ENCODE results near the gene HMGCS2. TPM values are rescaled to one million over a fixed set of nuclear protein-coding genes. Genes with fewer than 3 reads are reported as not detected.

The HMGCS2 gene
- total and polyA plus RNA-seq, 9 of the 15 experiments (the other 6 are each of a cell fraction or from before 2014, with no cell fraction given) = 0.13 TPM; not detected in 8

DNA sequence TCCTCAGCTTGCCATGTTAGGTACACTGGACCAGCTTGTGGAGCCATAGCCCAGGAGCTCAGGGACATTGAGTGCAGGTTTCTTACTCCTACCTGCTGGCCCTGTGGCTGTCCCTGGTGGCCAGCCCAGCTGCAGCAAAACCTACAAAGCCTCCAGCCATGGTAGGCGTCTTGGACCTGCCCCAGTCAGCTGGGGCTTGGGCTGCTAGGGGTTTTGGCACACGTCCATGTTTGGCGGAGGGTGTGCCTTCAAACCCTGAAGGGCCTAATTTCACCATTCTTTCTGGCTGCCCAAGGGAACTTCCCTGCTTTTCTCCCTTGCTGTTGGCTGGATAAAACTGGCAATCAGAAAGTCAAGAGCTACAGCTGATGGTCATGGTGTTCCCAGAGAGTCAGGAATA is 25.4 kb downstream of the HMGCS2 start:
- WGBS (ENCODE audit: insufficient coverage, low coverage, missing lambda C conversion rate) = 18% methylated on average over 3 of the region's 3 CpGs
- peak; percentile 18 for ATAC-seq
- no TSS peak for BruUV-seq (replicated peaks)
- TF ChIP-seq POLR2G (IDR thresholded peaks at IDR 0.05; ENCODE audit: low read depth, low read length) = peak; percentile 47; the same call in 1 of the 2 replicates
- no peak for TF ChIP-seq TEAD2 (tag; IDR thresholded peaks at IDR 0.05)
- TF ChIP-seq NFIC (IDR thresholded peaks at IDR 0.05) = peak; percentile 45; the same call in 1 of the 2 replicates
- TF ChIP-seq, protein P1, sequence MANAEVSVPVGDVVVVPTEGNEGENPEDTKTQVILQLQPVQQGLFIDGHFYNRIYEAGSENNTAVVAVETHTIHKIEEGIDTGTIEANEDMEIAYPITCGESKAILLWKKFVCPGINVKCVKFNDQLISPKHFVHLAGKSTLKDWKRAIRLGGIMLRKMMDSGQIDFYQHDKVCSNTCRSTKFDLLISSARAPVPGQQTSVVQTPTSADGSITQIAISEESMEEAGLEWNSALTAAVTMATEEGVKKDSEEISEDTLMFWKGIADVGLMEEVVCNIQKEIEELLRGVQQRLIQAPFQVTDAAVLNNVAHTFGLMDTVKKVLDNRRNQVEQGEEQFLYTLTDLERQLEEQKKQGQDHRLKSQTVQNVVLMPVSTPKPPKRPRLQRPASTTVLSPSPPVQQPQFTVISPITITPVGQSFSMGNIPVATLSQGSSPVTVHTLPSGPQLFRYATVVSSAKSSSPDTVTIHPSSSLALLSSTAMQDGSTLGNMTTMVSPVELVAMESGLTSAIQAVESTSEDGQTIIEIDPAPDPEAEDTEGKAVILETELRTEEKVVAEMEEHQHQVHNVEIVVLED (CRISPR knock-in tag; IDR thresholded peaks at IDR 0.05) = no peak
- TF ChIP-seq, protein P2, sequence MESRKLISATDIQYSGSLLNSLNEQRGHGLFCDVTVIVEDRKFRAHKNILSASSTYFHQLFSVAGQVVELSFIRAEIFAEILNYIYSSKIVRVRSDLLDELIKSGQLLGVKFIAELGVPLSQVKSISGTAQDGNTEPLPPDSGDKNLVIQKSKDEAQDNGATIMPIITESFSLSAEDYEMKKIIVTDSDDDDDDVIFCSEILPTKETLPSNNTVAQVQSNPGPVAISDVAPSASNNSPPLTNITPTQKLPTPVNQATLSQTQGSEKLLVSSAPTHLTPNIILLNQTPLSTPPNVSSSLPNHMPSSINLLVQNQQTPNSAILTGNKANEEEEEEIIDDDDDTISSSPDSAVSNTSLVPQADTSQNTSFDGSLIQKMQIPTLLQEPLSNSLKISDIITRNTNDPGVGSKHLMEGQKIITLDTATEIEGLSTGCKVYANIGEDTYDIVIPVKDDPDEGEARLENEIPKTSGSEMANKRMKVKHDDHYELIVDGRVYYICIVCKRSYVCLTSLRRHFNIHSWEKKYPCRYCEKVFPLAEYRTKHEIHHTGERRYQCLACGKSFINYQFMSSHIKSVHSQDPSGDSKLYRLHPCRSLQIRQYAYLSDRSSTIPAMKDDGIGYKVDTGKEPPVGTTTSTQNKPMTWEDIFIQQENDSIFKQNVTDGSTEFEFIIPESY (CRISPR knock-in tag; IDR thresholded peaks at IDR 0.05) = no peak
- TF ChIP-seq PML (IDR thresholded peaks at IDR 0.05; ENCODE audit: low read length) = no peak
- no peak for TF ChIP-seq NCOR1 (IDR thresholded peaks at IDR 0.05)
- TF ChIP-seq, protein P3, sequence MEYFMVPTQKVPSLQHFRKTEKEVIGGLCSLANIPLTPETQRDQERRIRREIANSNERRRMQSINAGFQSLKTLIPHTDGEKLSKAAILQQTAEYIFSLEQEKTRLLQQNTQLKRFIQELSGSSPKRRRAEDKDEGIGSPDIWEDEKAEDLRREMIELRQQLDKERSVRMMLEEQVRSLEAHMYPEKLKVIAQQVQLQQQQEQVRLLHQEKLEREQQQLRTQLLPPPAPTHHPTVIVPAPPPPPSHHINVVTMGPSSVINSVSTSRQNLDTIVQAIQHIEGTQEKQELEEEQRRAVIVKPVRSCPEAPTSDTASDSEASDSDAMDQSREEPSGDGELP (CRISPR knock-in tag; IDR thresholded peaks at IDR 0.05; ENCODE audit: borderline replicate concordance) = peak; percentile 41; the same call in 1 of the 2 replicates
- H3K36me3 ChIP-seq (ENCODE audit: control insufficient read depth, insufficient read depth, low read length) = peaks cover 1% of the 10 kb centered on the region; the same call in 1 of the 3 replicates
- in situ Hi-C loops (cut with MboI) = no loop called here
- DNase-seq (ENCODE audit: extremely low read depth in 1 of 4, low spot score in 3 of 4) = no peak
- no peak overlapping the region for H3K4me2 ChIP-seq (ENCODE audit: insufficient read depth, low read length)
- H4K20me1 ChIP-seq (replicated peaks; ENCODE audit: control insufficient read depth, insufficient read depth, low read length) = peaks cover 29% of the 10 kb centered on the region
- no peak for FAIRE-seq
- ChIA-PET CTCF (ENCODE audit: low intra/inter-chr PET ratio) (no interaction called here), POLR2A (interaction anchor here (0.7 to 2.3 kb wide), 5 partner anchors 9 to 433 kb away, joined by 3 to 8 read pairs (median 3); partner anchors contain the start of gene SEC22B)
- peaks cover 6 to 16% of the 10 kb centered on the region in 2 experiments; a peak in 4 of 5 replicates for H3K27me3 ChIP-seq (ENCODE audit: control insufficient read depth in 2 of 2, insufficient read depth in 2 of 2, low read length in 2 of 2)
- H3K4me3 ChIP-seq = no peak overlapping the region
- peaks cover under 1% of the 10 kb centered on the region for H3K9me1 ChIP-seq (ENCODE audit: control insufficient read depth, insufficient read depth, low read length)
- H3K79me2 ChIP-seq (ENCODE audit: control insufficient read depth, insufficient read depth, low read length) = no peaks in the 10 kb centered on the region
- intact Hi-C loops (cut with micrococcal nuclease) = loop anchor here (5.0 to 10.0 kb wide), 2 partner anchors 66 to 129 kb away; no protein-coding TSS in a partner anchor
- H3K27ac ChIP-seq (ENCODE audit: extremely low read depth, low read depth, low read length) = no peak overlapping the region
- H3K9ac ChIP-seq (ENCODE audit: insufficient read depth in 1 of 2, low read depth in 2 of 2, low read length in 2 of 2) = no peak overlapping the region
- no peaks in the 10 kb centered on the region for H3K9me3 ChIP-seq (replicated peaks; ENCODE audit: control insufficient read depth, insufficient read depth, low read depth, low read length)
- no peak overlapping the region for H2AFZ ChIP-seq (ENCODE audit: low read depth, low read length)
- H3K4me1 ChIP-seq (replicated peaks in 1 of 2; ENCODE audit: control insufficient read depth in 2 of 2, insufficient read depth in 2 of 2, low read length in 2 of 2) = peaks cover 0 to 3% of the 10 kb centered on the region in 2 experiments; a peak in 3 of 5 replicates

All from K562 (cell line).